BE2C (cell line): ENCODE data around the gene RLN3.

Source experiments
- DNase-seq: peaks from one replicate; pipeline ENCODE4 v3.0.0-alpha.2; 2020
- H3K27me3 ChIP-seq: fragments of 250-450 bp; sonication (Bioruptor Pico); 2 replicates; pipeline ENCODE4 v1.5.1; 2020; ENCODE audit warnings: mild to moderate bottlenecking
- H3K36me3 ChIP-seq: fragments of 250-450 bp; sonication (Bioruptor Pico); 2 replicates; pipeline ENCODE4 v1.5.1; 2020; ENCODE audit warnings: mild to moderate bottlenecking
- H3K4me1 ChIP-seq: fragments of 250-450 bp; sonication (Bioruptor Pico); 2 replicates; pipeline ENCODE4 v1.5.1; 2020
- H3K4me3 ChIP-seq: 2 replicates; pipeline ENCODE4 v1.5.1; 2011; ENCODE audit warnings: low read depth, low read length
- H3K9me3 ChIP-seq: fragments of 250-450 bp; sonication (Bioruptor Pico); 2 replicates; pipeline ENCODE4 v1.5.1; 2020
- TF ChIP-seq, protein P1 (sequence below): IDR thresholded peaks from 2 replicates; pipeline ENCODE4 v1.5.1; 2012; ENCODE audit warnings: mild to moderate bottlenecking, low read depth, low read length

The RLN3 gene

DNA sequence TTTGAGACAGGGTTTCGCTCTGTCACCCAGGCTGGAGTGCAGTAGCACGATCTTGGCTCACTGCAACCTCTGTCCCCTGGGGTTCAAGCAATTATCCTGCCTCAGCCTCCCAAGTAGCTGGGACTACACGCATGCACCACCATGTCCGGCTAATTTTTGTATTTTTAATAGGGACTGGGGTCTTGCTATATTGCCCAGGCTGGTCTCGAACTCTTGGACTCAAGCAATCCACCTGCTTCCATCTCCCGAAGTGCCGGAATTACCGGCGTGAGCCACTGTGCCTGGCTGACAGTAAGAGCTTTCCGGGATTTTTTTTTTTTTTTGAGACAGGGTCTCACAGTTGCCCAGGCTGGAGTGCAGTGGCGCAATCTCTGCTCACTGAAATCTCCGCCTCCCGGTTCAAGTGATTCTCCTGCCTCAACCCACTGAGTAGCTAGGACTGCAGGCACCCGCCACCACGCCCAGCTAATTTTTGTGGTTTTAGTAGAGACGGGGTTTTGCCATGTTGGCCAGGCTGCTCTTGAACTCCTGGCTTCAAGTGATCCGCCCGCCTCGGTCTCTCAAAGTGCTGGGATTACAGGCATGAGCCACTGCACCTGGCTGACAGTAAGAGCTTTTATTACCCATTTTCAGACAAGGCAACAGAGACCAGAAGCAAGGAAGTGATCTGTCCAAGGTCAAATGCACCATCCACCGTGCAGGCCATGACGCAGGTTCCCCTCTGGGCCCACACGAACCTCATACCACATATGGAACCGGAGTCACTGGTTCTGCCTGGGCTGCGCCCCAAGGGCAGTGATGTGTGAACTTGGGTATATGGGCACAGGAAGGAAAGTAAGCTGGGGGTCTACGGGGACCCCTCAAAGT lies 42.8 kb upstream of the RLN3 start:
- no peak for DNase-seq
- H3K4me3 ChIP-seq = no peak overlapping the region
- H3K36me3 ChIP-seq = no peaks in the 10 kb centered on the region; the same call in 1 of the 2 replicates
- TF ChIP-seq, protein P1, sequence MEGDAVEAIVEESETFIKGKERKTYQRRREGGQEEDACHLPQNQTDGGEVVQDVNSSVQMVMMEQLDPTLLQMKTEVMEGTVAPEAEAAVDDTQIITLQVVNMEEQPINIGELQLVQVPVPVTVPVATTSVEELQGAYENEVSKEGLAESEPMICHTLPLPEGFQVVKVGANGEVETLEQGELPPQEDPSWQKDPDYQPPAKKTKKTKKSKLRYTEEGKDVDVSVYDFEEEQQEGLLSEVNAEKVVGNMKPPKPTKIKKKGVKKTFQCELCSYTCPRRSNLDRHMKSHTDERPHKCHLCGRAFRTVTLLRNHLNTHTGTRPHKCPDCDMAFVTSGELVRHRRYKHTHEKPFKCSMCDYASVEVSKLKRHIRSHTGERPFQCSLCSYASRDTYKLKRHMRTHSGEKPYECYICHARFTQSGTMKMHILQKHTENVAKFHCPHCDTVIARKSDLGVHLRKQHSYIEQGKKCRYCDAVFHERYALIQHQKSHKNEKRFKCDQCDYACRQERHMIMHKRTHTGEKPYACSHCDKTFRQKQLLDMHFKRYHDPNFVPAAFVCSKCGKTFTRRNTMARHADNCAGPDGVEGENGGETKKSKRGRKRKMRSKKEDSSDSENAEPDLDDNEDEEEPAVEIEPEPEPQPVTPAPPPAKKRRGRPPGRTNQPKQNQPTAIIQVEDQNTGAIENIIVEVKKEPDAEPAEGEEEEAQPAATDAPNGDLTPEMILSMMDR = no peak
- no peaks in the 10 kb centered on the region for H3K9me3 ChIP-seq
- peaks cover 37% of the 10 kb centered on the region for H3K4me1 ChIP-seq
- no peaks in the 10 kb centered on the region for H3K27me3 ChIP-seq

DNA sequence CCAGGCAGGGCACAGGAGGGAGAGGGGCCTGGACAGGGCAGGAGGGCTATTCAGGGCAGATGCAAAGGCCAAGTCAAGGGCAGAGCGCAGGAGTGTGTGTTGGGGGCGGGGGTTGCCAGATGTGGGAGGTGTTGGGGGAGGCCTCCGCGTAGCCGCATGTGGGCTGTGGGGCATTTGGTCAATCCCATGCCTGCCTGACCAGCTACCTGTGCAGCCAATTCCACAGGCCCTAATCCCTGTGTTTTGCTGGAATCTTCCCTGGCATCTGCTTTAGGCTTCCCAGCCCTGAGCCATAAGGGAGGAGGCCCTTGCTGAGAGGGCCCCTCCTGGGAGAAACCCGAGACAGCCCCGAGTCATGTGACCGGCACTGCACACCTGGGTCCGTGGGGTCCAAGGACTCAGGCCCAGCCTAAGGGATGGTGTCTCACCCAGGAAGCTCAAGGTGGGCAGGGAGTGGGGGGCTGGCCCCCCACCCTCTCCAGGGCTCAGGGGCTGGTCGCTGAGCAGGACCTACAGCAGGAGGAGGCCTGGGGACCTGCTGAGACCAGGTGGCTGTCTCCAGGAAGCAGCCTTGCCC lies 42.1 kb upstream of the RLN3 start:
- H3K9me3 ChIP-seq = no peaks in the 10 kb centered on the region
- no peaks in the 10 kb centered on the region for H3K27me3 ChIP-seq
- H3K4me3 ChIP-seq = no peak overlapping the region; the same call in 1 of the 2 replicates
- H3K36me3 ChIP-seq = no peaks in the 10 kb centered on the region; the same call in 1 of the 2 replicates
- DNase-seq = no peak
- peaks cover 31% of the 10 kb centered on the region for H3K4me1 ChIP-seq
- TF ChIP-seq, protein P1 = no peak

DNA sequence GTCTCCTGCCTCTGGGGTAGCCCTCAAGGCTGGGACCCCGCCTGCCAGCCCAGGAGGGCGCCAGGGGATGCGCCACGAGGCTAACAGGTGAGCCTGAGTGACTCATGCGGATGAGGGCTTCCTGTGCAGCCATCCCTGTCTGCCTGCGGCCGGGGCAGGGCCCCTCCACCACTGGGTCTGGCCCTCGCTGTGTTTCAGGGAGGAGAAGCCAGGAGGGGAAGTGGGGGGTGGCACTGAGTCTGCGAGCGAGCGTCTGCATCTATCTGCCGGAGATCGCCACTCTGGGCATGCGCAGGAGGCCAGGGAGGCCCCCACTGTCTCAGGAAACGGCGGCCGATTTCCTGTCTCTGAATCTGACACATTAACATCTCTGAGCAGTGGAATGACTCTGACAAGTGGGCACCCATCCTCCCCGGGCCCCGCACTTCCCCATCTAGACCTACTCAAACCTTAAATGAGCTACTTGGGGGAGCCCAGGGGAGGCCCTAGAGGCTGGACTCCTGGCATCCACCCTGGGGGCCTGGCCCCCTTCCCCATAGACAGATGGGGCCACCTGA lies 41.5 kb upstream of the RLN3 start:
- TF ChIP-seq, protein P1 = no peak
- H3K9me3 ChIP-seq = no peaks in the 10 kb centered on the region
- H3K27me3 ChIP-seq = no peaks in the 10 kb centered on the region
- H3K4me3 ChIP-seq = no peak overlapping the region; the same call in 1 of the 2 replicates
- DNase-seq = peak; percentile 92
- no peaks in the 10 kb centered on the region; the same call in 1 of the 2 replicates for H3K36me3 ChIP-seq
- H3K4me1 ChIP-seq = peaks cover 25% of the 10 kb centered on the region

DNA sequence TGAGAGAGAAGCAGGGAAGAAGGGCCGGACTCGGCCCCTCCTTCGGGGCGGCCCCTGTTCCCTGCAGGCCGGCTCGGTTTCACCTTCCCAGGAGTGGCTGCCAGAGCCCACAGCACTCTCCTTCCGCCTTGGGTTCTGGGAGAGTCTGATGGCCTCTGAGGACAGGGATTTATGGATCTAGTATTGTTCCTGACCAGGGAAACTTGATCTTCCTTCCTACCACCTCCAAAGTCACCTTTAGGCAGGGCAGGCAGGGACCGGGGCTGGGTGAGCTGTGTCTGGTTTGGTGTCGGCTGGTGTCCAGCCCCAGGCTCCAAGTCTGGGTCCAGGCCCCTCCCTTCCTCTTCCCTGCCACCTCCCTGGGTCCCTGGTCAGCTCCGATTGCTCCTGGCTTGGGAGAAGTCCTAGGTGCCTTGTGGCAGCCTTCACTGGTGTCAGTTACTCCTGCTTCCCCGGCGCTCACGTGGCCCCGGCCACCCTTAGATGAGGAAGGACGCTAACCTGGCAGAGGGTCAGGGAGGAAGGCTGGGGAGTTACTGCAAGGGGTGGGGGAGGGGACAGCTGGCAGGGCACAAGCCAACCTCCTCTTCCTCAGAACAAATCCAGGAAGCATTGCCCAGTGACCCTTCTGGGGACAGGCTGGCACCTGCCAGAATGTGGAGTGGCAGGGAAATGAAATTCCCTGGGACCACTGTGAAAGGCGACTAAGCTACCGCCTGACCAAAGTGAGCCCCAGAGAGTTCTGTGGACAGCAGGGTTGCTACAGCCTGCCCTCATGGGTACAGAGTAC lies 40.7 kb upstream of the RLN3 start:
- H3K36me3 ChIP-seq = peaks cover 5% of the 10 kb centered on the region; the same call in 1 of the 2 replicates
- no peak for DNase-seq
- no peaks in the 10 kb centered on the region for H3K27me3 ChIP-seq
- TF ChIP-seq, protein P1 = no peak
- H3K4me1 ChIP-seq = peaks cover 22% of the 10 kb centered on the region
- H3K9me3 ChIP-seq = no peaks in the 10 kb centered on the region
- H3K4me3 ChIP-seq = no peak overlapping the region

DNA sequence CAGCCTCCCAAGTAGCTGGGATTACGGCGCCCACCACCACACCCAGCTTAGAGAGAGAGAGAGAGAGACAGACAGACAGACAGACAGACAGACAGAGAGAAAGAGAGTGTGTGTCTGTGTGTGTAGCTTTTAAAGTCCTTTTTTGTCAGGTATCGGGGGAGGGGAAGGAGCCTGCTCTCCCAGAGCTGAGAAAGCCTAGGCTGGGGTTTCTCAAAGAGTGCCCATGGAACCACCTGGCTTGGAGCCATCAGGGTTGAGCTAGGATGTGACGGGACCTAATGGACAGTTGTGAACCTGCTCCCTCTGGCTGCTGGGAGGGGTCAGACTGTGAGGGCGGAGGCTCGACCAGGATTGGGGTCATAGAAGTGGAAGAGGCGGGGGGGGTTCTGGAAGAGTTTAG lies 38.5 kb upstream of the RLN3 start:
- TF ChIP-seq, protein P1 = no peak
- Histone ChIP-seq H3K27me3 (no peaks in the 10 kb centered on the region), H3K4me1 (peaks cover 32% of the 10 kb centered on the region)

More for the DNA sequence above, 38.5 kb upstream of the RLN3 start:
- DNase-seq = no peak
- Histone ChIP-seq H3K36me3 (peaks cover 6% of the 10 kb centered on the region; the same call in 1 of the 2 replicates), H3K4me3 (no peak overlapping the region), H3K9me3 (no peaks in the 10 kb centered on the region)
